NCI-H2171 (cell line): ENCODE results near the gene MAP3K1.
"Not testable (repeated sequence)": the region's sequence is repeated elsewhere in the genome, so short reads cannot be mapped to it uniquely, and the experiment has no call there.

ENCODE experiments used
- DNase-seq: peaks from one replicate; lab custom pipeline; 2025; lab: John Stamatoyannopoulos, UW

The MAP3K1 gene

DNA sequence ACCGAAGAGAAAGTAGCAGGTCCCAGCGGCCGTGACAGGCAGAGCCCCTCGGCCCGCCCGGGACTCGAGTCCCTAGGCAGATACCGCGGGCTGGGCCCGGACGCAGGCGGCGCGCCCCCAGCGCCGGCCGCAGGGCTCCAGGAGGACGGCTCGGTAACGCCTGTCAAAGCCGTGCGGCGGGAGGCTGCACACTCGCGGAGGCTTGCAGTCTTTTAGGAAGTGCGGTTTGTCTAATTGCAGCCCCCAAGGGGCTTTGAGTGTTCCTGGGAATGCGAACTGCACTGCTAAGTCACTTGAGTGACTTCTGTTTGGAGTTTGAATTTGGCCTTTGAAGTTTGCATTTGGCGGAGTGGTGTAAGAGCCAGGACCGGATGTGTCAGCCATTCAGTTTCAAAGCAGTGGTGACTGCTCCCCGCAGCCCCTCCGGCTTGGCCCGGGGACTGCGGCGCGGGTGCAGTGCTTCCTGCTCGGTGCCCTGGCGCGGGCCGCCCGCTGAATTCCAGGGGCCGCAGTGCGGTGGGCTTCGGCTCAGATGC lies 1.3 kb downstream of the MAP3K1 start:
- DNase-seq = no peak

DNA sequence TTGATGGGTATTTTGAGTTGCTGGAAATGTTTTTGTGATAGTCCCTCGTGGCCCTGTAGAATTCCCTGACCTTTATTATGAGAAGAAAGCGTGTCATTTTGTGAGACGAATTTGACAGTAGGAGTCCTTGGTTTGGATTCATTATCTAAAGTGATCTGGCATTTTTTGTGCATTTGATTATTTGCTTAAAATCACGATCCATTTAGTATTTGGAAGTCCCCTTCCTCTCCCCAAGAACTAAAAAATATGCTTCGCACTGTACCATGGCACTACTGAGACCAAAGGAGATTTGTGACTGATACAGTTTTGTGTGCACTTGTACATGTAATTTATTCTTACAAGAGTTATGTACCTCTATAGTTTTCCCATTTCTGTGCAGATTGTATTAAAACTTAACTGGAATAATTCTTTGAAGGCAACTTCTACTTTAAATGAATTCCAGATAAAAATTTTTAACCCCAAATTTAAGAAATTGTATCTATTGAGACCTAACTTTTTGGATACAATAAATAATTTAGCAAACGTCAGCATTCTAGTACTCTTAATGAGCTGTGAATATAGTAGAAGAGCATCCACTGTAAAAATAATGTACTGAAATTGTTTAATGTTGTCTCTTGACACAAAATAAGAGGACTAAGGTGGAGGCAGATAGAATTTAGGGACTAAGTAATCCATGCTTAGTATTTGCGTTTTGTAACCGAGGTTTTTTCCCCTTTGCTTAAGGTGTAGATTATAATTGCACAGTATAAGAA lies 2.1 kb downstream of the MAP3K1 start:
- no peak for DNase-seq

DNA sequence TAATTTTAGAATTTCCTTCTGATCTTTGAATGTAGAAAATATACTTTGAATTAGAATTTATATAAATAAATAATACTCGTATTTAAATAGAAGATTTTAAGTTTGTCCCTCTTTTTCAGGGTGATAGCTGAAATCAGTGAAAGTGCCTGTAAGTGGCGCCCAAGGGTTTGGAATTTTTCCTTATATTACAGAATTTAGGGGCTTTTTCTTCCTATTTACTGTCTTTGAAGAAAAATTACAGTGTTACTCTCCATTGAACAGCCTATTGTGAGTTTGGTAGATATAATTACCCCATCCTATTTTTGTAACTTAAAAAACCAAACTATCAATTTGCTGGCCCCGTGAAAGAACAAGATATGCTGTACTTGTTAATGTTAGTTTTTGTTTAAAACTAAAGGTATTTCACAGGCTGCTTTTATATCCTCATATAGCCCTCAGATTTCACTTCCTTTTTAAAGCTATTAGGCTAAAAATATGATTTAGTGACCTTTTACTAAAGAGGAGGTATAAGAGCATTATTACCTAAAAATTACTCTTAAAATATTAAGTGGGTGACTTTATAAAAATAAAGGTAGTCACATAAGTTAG lies 3.2 kb downstream of the MAP3K1 start:
- DNase-seq = no peak

DNA sequence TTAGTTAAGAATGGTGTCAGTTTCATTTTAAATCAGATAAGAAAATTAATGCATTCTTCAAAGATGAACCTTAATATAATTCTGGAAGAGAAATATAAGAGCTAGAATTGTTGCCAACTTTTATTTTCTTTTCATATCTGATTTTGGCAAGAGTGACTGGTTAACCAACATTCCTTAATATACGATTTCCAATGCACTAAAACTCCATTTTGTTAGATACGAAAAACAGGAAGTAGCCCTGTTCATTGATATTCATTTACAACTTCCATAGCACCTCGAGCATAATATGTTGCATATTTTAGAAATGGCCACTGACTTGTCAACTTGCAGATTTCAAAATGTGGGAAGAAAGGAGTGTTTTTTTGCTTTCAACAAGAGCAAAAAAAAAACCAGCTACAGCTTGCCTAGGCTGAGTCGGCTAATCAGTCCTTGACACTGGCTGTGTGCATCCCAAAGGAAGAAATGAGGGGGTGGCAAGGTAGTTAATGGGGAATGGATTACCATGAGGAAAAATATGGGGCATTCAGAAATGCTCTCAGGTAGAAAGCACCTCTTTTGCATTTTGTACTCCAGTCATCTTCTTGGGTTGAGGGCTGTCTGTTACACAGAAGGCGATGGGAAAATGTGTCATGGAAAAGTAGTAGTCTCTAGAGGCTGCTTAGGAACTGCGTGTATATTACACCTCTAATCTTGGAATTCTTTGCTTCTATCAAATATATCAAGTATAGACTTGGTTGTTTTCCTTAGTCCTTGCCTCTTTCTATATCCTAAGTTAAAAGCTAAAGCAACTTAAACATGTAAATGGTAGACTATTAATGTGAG lies 3.9 kb downstream of the MAP3K1 start:
- DNase-seq = no peak

DNA sequence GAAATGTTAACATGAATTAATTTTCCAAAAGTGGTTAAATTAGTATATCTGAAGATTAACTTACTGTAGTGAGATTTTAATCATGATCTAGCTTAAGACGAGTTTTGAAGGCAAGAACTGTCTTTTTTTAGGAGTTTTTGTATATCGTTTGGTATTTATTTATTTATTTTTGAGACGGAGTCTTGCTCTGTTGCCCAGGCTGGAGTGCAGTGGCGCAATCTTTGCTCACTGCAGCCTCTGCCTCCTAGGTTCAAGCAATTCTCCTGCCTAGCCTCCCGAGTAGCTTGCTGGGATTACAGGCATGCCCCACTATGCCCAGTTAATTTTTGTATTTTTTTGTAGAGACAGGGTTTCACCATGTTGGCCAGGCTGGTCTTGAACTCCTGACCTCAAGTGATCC lies 6.5 kb downstream of the MAP3K1 start:
- not testable (repeated sequence) for DNase-seq

DNA sequence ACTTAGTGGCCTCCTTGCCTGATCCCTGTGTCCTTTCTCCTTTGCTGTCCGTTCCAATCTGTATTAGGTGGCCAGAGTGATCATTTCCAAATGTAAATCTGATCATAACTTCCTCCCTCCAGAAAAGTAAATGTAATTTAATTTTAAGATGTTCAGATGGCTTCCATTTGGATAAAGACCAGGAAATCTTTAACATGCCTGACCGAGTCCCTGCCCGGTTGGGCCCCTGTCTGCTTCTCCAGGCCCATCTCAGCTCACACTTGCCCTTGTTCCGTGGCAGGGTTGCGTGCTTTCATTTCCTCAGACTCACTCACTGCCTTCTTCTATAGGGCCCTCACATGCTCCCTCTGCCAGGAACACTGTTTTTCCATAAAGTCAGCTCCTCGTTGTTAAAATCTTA lies 7.6 kb downstream of the MAP3K1 start:
- DNase-seq = no peak

DNA sequence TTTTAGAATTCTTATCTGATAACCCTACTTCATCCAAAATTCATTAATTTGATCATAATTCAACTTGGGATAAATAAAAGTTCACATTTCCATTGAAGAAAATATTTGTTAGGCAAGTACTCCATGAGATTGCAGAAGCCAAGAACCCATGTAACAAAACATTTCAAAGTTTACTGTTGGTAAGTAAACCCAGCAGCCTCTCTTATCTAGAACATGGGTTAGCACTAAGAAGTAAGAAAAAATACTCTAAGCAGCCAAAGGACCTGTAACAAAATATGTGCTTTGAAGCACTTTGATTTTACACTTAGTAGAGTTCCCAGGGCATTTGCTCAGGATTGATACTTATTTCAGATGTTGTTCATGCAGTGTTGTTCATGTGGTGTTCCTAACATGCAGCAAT lies 8.7 kb downstream of the MAP3K1 start:
- DNase-seq = no peak

DNA sequence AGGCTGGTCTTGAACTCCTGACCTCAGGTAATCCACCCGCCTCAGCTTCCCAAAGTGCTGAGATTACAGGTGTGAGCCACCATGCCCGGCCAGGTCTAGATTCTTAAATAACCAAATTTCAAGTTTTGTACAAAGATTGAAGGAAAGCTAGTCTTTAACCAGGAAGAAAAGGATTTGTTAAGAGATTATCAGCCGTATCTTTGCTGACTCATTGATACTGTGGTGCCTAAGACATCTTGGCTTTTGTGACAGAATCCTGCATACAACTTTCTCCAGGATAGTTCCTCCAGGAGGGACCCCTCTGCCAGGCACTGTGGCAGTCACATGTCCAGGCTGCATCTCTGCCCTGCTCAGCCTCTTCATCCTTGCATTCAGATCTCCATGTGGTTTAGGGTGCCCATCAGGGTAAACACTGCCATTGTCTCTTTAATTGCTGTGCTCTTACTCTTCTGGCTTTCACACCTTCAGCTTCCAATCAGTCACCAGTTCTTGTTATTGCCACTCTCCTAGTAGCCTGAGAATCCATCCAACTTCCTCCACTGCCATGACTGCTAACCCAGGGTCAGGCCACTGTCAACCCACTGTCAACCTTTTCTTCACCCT lies 10.0 kb downstream of the MAP3K1 start:
- no peak for DNase-seq

DNA sequence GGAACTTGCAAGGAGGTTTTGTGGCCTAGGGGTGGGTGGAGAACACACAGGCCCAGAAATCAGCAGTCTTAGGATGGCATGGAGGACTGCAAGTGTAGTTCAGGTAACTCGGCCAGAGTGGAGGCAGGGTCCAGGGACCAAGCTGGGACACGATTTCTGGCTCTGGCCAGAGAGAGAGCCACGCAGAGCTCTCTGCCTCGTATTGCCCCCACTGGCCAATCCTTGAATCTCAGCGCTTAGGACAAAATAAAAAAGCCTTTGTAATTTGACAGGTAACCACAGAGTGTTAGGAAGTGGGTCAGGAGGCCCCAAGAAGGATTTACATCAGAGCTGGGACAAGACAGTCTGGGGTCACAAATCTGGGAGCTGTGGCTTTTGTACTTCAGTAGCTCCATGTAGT lies 11.7 kb downstream of the MAP3K1 start:
- DNase-seq = no peak

DNA sequence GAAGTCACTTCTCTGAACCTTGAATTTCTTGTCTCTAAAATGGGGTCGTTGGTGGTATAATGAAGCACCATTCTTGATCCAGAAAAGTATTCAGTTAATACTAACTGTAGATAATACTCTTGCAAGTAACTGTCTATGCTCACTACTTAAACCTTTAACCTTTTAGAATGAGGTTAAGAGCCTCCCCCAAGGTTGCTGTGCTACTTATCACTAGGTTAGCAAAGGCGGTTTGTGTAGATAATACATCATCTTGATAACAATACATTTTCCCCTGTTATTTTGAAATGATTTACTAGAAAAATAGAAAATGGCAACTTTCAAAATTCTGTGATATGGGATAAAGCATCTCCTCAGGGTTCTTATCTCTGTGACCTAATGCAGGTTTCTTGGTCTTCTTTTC lies 12.6 kb downstream of the MAP3K1 start:
- no peak for DNase-seq

DNA sequence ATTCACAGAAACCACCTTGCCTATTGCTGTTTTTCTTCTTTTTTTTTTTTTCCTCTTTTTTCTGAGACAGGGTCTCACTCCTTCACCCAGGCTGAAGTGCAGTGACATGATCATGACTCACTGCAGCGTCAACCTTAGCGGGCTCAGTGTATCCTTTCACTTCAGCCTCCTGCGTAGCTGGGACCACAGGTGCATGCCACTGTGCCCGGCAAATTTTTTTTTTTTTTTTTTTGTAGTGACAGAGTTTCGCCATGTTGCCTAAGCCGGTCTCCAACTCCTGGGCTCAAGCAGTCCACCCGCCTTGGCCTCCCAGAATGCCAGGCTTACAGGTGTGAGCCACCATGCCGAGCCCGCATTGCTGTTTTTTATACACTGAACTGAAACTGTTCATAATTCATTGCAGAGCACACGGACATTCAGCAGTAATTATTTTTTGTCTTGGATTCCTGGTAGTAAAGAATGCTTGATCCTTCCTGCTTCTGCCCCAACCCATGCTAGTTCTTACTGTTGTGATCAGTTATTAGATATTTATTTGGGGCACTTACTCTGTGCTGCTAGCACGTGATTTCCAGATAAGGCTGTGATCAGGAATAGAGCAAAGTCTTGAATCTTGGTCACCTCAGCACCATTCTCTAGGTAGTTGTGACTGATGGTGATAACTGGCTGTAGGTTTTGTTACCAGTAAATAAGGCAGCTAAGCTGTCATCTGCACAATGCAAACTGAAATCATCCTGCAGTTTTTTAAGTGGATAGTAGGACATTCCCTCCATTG lies 14.0 kb downstream of the MAP3K1 start:
- no peak for DNase-seq

DNA sequence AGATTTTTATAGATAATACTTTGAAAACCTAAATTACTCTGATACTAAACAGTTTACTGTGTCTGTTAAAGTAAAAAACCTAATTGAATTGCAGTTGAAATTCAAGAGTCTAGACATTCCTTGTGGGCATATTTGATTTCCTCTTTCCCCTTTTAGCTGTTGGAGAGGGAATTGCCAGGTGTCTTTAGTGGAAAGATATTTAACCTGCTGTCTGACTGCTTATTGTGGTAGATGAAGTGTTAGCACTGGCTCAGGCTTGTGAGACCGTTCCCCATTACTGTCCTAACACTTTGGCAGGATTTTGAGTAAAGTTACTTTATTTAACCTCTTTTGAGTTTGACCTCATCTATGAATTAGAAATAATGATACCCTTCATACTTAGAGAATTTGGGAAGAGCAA lies 16.4 kb downstream of the MAP3K1 start:
- no peak for DNase-seq

DNA sequence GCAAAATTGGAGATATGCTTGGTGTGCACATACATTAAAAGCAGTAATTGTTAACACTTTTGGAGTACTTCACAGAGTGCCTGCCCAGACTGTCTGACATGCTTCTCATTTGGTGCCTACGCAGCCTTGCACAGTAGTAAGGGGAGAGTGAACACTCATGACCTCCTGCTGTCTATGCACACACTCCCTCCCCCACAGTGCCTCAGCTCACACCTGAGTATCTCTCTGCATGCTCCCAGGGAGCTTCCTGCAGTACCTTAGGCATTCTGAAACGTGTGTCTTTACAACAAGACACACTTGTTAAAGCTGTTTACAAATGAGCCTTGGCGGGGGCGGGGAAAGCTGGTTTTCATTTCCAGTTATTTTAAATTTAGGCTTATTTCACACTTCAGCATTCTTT lies 18.0 kb downstream of the MAP3K1 start:
- no peak for DNase-seq

DNA sequence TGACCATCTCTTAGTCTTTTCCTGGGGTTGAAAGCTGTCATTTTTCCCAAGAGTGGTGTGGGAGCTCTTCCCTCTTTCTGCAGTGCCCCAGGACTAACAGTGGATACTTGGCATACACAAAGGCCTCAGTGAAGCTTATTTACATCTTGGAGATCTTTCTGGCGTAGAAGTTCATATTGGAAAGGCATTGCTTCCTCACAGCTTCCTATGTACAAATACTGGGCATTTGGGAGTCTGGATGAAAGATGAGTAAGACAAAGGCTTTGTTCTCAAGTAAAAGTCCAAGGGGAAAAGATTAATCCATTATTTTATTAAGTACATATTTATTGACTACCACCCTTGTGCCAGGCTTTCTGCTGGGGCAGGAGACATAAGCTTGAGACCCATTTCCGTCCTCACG lies 22.0 kb downstream of the MAP3K1 start:
- DNase-seq = no peak

DNA sequence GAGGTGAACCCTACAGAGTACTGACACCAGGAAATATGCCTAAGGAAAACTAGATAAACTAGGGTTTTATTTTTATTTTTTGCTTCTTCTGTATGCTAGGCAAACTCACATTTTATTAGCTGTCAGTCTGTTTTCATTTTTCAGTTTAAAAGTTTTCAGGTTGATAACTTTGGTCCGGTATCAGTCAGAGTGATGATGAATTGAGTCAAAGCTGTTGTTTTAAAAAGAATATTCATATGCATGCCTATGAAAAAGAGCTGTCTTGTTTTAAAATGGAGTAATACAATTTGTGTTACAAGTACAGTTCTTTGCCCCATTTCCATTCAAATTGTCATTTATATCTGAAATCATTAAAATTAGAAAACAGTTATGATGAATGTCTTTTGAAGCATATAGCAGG lies 22.6 kb downstream of the MAP3K1 start:
- no peak for DNase-seq

DNA sequence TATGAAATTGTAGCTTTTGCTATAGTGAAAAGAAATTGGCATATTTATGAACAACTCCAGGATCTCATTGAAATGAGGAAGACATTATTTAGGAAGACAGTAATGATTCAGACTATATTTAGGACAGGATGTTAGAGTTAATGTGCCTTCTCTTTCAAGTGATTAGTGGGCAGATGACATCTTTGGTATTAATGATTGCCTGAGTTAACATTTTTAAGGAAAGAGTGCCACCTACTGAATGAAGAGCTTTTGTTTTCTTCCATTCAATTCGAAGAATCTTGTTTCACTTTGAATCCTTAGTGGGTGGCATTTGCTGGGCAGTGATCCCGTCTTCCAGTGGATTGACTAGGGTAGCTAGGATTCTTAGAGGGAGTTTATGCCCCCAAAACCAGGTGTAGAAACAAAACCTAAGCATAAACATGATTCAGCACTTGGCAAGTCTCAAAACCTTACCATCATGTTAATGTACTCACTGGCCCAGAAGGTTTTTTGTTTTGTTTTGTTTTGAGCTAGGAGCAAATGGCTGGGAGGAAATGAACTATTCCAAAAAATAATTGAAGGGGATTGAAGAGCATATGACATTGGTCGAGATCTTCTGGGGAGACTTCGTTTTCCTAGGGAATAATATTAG lies 23.2 kb downstream of the MAP3K1 start:
- DNase-seq = no peak

DNA sequence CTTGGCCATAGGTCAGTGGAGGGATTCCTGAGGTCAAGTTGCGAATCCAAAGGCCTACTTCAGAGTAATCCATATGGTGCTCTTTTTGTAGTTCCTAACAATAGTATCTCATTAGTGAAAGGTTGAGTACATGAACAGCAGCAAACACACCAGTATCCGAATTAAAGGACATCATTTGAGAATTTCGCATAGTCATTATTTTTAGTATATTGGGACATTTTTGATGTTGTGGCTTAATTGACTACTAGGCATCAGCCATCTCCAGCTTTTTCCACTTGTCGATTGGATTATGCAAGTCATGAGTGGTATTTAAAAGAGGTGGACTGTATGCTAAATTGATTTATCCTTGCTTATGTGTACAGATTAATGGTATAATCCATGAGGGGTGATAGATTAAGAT lies 23.7 kb downstream of the MAP3K1 start:
- DNase-seq = no peak

DNA sequence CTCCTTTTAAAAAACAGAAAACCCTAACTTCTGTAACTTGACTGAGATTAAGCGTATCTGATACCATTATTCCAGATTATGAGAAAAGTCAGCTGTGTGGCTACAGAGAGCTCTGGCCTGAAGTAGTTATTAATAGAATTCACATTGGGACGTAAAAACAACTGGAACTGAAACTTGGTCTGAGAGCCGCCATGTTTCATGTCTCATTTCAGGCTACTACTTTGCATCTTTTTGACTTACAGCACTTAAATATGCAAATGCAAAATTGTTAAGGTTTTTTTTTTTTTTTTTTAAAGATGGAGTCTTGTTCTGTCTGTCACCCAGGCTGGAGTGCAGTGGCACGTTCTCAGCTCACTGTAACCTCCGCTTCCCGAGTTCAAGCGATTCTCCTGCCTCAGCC lies 25.2 kb downstream of the MAP3K1 start:
- no peak for DNase-seq

DNA sequence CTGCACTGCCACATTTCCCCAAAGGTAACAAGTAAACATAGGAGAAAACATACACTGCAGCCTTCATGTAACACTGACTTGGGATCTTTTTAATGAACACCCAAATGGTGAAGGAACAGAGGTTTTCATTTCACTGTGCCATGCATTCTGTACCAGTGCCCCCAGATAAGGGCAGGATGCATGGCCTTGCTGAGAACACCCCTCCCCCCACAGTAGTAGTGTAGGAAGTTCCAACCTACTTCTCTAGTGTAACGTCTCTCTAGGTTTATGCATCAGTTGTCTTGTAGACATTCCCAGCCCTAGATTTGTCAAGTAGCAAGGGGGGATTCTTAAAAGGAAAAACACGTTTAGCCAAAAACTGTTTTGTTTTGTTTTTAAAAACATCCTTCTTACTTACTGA lies 29.9 kb downstream of the MAP3K1 start:
- no peak for DNase-seq

DNA sequence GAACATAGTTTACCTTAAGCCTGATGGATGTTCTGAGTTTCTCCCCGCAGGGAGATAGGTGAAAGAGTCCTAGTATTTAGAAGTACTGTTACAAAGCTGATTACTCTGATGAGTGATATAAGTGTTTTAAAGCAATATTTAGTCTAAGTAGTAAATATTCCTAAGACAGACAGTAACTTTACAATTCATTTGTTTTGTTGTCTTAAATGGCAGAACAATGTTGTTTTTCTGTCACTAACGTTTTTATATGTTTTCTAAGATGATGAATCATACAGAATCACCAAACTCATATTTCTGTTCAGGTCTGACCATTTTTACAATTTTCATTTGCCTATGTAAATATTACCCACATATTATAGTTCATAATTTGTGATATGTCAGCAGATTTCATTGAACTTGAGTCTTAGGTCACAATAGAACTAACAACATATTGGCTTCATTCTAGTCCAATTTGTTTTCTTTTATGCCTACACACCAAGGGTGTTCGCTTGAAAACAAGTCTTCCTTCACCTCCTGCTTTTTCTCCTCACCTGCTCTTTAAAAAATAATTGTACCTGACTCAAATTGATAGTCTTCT lies 30.6 kb downstream of the MAP3K1 start:
- DNase-seq = no peak

DNA sequence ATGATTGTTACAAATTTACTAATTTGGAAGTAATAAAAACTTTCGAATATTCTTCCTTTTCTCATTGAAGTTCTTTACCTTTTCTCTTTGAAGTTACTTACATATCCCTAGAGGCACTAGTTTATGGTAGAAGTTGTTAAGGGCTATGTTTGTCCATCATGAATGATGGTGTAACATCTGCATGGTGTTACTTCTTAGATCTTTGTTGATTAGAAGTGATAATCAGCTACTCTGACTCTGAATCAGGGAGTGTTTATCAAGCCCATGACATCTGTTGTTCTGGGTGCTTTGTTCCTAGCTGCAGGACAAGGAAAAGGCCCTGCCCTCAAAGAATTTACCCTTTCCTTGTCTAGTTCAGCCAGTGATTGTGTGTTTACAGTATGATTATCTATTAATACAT lies 32.9 kb downstream of the MAP3K1 start:
- DNase-seq = no peak
